Rectal smooth muscle tissue (tissue), 1 donor: ENCODE results near the gene GSN.

ENCODE experiments used
- H3K27ac ChIP-seq: one replicate; pipeline ENCODE4 v1.7.0; 2013; ENCODE audit warnings: low read depth, low read length, inconsistent platforms
- H3K27me3 ChIP-seq: one replicate; pipeline ENCODE4 v1.7.0; 2013; ENCODE audit warnings: low read length; ENCODE audit not compliant: control insufficient read depth, insufficient read depth
- H3K36me3 ChIP-seq: one replicate; pipeline ENCODE4 v1.7.0; 2013; ENCODE audit warnings: low read length; ENCODE audit not compliant: control insufficient read depth, insufficient read depth
- H3K4me1 ChIP-seq: one replicate; pipeline ENCODE4 v1.7.0; 2013; ENCODE audit warnings: low read length; ENCODE audit not compliant: control insufficient read depth, insufficient read depth
- H3K4me3 ChIP-seq: one replicate; pipeline ENCODE4 v1.7.0; 2013; ENCODE audit warnings: low read length
- H3K9ac ChIP-seq: one replicate; pipeline ENCODE4 v1.7.0; 2013; ENCODE audit warnings: low read length

Gene GSN

DNA sequence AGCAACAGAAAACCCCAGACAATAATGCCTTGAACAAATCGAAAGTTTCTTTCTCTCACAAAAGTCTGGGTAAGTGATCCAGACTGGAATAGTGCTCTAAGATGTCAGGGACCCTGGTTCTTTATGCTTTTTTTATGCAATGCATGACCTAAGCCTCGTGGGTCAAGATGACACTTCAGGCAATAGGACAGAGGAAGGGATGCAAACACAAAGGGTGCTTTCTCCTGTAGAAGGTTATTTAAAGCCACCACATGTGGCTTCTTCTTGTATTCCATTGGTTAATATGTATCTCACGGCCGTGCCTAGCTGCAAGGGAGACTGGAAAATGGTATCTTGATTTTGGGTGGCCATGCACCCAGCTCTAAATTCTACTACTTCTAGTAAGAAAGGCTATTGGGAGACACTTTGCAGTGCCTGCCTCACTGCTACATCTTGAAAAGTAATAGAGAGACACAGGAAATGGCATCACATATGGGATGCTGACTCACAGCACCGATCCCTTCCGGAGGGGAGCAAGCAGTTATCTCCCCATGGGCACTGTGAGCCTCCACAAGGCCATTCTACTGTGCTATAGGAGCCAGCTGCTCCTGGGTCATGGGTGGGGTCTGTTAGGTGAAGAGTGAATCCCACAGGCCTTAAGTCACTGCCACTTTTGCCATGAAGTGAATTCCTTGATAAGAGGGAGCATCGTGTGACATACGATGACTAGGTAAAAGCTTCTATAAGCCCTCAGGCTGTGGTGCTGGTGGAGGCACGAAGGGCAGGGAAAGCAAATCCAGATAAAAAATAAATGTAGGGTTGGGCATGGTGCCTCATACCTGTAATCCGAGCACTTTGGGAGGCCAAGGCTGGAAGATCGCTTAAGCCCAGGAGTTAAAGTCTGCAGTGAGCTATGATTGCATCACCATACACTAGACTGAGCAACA, 33.8 kb upstream of the GSN start:
- Histone ChIP-seq H3K27me3 (no peaks in the 10 kb centered on the region), H3K4me1 (no peaks in the 10 kb centered on the region), H3K36me3 (no peaks in the 10 kb centered on the region), H3K9ac (no peak overlapping the region), H3K27ac (no peak overlapping the region), H3K4me3 (no peak overlapping the region)

DNA sequence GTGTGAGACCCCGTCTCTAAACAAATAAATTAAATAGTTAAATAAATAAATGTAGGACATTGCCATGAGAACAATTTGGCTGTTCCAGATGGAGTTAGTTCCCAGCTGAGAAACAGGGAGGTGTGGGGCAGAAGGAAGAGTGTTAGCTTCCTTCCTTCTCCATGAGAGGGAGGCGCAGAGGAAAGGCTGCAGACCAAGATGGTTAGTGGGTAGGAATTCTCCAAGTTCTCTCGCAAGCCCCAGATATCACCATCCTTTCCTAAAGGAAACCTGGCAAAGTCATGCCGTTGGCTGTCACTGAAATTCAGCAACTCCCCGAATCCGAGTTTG, 33.2 kb upstream of the GSN start:
- no peaks in the 10 kb centered on the region for H3K4me1 ChIP-seq
- no peak overlapping the region for H3K9ac ChIP-seq
- H3K36me3 ChIP-seq, result no peaks in the 10 kb centered on the region
- no peak overlapping the region for H3K27ac ChIP-seq
- H3K4me3 ChIP-seq, result no peak overlapping the region
- H3K27me3 ChIP-seq, result no peaks in the 10 kb centered on the region

DNA sequence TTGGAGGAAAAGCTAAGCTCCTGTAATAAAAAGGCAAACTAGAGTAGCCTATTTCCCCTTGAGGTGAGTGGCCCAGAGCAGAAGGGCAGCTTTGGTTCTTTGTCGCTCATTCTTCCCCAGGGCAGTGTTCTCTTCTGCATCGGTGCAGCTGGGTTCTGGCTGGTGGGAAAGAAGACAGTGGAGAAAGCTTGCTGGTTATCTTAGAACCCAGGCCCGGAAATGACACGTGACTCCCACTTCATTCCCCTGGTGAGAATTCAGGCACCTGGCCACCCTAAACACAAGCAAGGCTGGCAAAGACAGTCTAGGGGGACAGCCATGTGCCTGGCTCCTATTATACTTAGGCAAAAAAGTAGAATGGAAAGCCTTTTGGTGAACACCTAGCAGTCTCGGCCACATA, 32.5 kb upstream of the GSN start:
- Histone ChIP-seq H3K4me3 (no peak overlapping the region), H3K4me1 (peaks cover 2% of the 10 kb centered on the region), H3K9ac (no peak overlapping the region), H3K27me3 (no peaks in the 10 kb centered on the region), H3K36me3 (no peaks in the 10 kb centered on the region), H3K27ac (no peak overlapping the region)

DNA sequence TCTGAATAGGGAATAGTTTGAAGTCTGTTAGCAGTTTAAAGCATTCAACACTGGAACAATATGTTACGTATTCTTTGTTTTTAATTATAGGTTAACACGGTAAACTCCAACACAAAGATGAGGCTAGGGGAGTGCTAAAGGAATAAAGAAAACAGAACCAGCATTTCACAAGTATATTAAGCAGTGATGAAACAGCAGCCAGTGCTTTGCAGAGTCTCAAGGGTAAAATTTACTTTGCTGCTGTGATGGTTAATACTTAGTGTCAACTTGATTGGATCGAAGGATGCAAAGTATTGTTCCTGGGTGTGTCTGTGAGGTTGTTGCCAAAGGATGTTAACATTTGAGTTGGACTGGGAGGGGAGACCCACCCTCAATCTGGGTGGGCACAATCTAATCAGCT, 30.0 kb upstream of the GSN start:
- Histone ChIP-seq H3K9ac (no peak overlapping the region), H3K27me3 (no peaks in the 10 kb centered on the region), H3K4me3 (no peak overlapping the region), H3K36me3 (no peaks in the 10 kb centered on the region), H3K4me1 (peaks cover 10% of the 10 kb centered on the region), H3K27ac (no peak overlapping the region)

DNA sequence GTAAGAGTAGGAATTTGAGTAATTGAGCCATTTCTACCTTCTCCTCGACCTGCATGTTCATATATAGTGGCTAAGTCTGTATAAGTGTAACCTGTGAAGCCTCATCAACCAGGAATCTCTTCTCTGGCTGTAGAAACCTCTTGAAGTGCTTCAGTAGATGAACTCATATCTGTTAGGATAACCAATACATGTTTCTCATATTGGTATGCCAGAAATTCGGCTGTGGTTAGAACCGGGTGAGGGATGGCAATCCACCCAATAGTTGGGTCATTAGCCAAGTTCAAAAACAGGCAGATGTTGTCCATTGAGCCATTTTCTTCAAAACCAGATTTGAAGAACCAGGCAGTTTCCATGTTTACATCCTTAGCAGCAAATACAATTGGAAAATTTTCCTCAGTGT, 28.9 kb upstream of the GSN start:
- H3K27ac ChIP-seq, result no peak overlapping the region
- H3K9ac ChIP-seq, result no peak overlapping the region
- H3K27me3 ChIP-seq, result no peaks in the 10 kb centered on the region
- no peaks in the 10 kb centered on the region for H3K36me3 ChIP-seq
- no peak overlapping the region for H3K4me3 ChIP-seq
- peaks cover 10% of the 10 kb centered on the region for H3K4me1 ChIP-seq

DNA sequence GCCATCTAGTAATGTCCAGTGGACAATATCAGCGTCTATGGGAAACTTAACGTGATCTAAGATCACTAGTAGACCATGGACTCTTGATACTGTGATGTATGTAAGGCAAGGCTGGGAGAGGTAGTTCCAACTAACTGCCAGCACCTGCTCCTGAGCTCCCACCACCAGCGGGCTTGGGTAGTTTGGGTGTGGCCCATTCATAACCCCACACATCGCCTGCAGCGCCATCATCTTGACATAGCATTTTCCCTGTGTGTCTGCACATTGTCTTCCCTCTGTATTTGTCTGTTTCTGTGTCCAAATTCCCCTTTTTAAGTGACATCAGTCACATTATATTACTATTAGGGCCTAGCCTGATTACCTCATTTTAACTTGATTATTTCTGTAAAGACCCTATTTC, 28.1 kb upstream of the GSN start:
- no peak overlapping the region for H3K9ac ChIP-seq
- no peak overlapping the region for H3K4me3 ChIP-seq
- H3K27me3 ChIP-seq, result no peaks in the 10 kb centered on the region
- no peak overlapping the region for H3K27ac ChIP-seq
- no peaks in the 10 kb centered on the region for H3K36me3 ChIP-seq
- peaks cover 10% of the 10 kb centered on the region for H3K4me1 ChIP-seq

DNA sequence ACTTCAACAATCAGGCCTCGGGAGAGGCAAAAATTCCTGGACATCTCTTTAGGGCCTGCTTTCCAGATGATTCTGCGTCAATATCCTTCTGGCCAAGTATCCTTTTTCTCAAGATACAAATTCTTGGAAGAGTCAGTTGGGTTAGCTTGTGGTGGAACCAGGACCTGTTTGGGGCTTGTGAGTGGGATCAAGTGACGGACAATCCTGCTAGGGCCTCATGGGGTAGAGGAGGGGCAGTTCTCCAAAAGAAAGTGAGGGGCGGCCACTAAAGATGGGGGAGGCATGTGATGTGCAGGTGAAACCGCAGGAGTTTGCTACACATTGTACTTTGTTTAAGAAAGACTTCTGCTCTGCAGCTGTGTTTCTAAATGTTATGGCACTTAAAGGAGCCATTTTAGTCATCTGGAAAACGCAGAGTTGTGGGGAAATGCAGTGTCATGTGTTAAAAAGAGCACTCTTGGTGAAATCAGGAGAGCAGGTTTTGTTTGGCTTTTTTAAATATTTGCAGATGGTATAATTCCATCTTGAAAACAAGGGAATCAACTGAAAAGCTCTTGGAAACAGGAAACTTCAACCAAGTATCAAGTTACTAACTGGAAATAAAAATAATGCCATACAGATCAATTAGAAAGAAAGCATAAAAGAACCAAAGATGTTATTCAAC, 27.4 kb upstream of the GSN start:
- H3K36me3 ChIP-seq, result no peaks in the 10 kb centered on the region
- peak overlapping the region; percentile 10 for H3K27ac ChIP-seq
- peak overlapping the region; percentile 5 for H3K4me3 ChIP-seq
- no peak overlapping the region for H3K9ac ChIP-seq
- peaks cover 10% of the 10 kb centered on the region for H3K4me1 ChIP-seq
- H3K27me3 ChIP-seq, result no peaks in the 10 kb centered on the region

DNA sequence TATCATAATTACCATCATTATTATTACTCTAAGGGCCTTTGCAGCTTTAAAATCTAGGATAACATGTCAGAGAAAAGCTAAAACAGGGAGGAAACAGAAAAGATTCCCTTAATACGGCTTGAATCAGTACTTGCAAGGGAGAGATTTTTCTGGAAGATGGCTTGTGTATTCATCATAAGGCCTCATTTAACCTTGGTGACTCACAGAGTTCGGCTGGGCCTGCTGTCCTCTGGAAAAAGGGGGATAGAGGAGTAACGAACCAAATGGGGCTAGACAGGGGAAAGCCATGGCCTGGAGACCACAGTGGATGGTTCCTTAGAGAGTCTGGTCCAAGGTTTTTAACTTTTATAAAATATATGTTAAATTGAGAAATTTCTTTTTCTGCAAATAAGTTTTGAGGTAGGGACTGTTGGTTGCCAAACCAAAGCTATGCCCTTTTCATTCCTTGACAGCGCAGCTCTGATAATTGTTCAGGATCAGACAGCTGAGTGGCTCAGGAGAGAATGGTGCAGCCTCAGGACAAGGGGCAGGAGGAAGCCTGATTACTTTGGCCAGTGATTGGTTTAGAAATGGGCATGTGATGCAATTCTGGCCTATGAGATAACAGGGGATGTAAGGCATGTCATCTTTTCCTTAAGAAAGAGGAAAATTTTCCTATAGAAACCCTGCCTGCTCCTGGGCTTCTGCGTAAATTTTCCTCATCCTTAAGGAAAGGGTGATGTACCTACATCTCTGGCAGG, 25.6 kb upstream of the GSN start:
- H3K27me3 ChIP-seq, result no peaks in the 10 kb centered on the region
- H3K4me1 ChIP-seq, result peaks cover 10% of the 10 kb centered on the region
- H3K27ac ChIP-seq, result peak overlapping the region; percentile 76
- no peak overlapping the region for H3K4me3 ChIP-seq
- no peak overlapping the region for H3K9ac ChIP-seq
- H3K36me3 ChIP-seq, result no peaks in the 10 kb centered on the region

DNA sequence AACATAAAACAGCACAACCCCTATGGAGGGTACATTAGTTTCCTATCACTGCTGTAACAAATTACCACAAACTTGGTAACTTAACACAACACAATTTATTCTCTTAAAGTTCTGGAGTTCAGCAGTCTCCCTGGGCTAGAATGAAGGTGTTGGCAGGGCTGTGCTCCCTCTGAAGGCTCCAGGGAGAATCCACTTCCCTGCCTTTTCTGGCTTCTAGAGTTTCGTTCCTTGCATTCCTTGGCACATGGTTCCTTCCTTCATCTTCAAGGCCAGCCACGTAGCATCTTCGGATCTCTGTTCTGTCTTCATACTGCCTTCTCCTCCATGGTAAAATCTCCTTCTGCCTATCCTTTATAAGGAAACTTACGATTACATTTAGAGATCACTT, 25.0 kb upstream of the GSN start:
- Histone ChIP-seq H3K36me3 (no peaks in the 10 kb centered on the region), H3K27ac (peak overlapping the region; percentile 76), H3K4me1 (peaks cover 10% of the 10 kb centered on the region), H3K4me3 (no peak overlapping the region), H3K9ac (no peak overlapping the region), H3K27me3 (no peaks in the 10 kb centered on the region)

DNA sequence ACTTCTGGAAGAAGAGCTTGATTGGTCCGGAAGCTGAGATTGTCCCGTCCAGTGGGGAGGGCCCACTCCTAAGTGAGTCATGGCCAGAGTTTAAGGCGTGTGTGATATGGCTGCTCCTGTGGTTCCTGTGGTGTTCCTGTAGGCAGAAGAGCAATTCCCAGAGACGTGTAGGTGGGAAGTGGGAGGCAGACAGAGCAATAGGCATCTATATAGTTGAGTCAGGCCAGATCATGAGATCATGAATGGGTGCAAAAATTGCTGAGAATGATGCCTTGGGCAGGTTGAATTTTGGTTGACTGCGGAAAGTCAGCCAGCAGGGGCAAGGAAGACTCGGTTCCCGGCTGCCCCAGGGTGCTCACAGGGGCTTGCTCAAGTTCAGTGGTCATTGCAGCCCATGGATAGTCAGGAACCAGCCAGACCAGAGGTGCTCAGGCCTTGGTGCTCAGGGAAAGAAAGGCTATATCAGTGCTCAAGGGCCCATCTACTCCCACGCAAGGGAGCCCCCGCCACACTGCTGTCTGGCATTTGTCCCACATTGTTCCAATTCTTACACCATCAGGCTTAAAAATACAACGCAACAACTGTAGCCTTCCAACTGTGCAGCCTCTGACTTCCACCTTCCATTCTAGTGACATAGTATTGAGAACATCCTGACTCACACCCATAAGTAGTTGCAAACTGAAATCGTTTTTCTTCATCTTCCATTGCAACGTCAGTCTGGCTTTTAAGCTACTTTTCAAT, 21.0 kb upstream of the GSN start:
- Histone ChIP-seq H3K27me3 (no peaks in the 10 kb centered on the region), H3K4me3 (no peak overlapping the region), H3K36me3 (no peaks in the 10 kb centered on the region), H3K4me1 (peaks cover 1% of the 10 kb centered on the region), H3K27ac (no peak overlapping the region), H3K9ac (no peak overlapping the region)

DNA sequence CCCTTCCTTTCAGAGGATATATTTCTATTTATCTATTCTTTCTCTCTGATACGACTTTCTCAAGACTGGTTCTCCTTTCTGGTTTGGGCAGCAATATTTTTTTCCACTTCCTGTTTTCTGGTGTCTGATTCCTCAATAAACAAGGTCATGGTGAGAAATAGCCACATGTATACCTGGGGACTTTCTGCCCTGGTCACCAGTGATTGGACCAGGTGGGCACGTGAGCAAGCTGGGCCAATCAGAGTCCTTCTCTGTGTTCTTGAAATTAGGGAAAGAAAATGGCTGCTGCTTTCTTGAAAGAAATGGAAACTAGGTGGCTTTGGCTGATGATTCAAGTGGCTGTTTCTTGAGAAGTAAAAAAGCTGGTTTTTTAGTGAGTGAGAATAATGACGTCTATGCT, 18.4 kb upstream of the GSN start:
- Histone ChIP-seq H3K27ac (no peak overlapping the region), H3K9ac (no peak overlapping the region), H3K27me3 (no peaks in the 10 kb centered on the region), H3K4me3 (no peak overlapping the region), H3K36me3 (no peaks in the 10 kb centered on the region), H3K4me1 (no peaks in the 10 kb centered on the region)
